Activated naive CD4-positive, alpha-beta T cell treated with anti-CD3 and anti-CD28 coated beads, Interleukin-2, amount 10 ng/mL, durations not matched to agents 5 hours and 36 hours (primary cell): ENCODE measurements around the gene SLC7A4. TPM values are rescaled to one million over a fixed set of nuclear protein-coding genes. Genes with fewer than 3 reads are reported as not detected.

Experiments
- microRNA-seq: library from miRNA; unstranded; fragments of <30 nt; microRNA quantifications from one replicate; pipeline ENCODE4 v1.2.0, GENCODE V29; 2022; ENCODE audit warnings: borderline microRNAs expressed, borderline replicate concordance
- total RNA-seq, 2 experiments: library from RNA; stranded (reverse); gene quantifications; one replicate each; pipeline ENCODE4 v1.2.3, GENCODE V29; 2021

The SLC7A4 gene
- not detected for total RNA-seq

DNA sequence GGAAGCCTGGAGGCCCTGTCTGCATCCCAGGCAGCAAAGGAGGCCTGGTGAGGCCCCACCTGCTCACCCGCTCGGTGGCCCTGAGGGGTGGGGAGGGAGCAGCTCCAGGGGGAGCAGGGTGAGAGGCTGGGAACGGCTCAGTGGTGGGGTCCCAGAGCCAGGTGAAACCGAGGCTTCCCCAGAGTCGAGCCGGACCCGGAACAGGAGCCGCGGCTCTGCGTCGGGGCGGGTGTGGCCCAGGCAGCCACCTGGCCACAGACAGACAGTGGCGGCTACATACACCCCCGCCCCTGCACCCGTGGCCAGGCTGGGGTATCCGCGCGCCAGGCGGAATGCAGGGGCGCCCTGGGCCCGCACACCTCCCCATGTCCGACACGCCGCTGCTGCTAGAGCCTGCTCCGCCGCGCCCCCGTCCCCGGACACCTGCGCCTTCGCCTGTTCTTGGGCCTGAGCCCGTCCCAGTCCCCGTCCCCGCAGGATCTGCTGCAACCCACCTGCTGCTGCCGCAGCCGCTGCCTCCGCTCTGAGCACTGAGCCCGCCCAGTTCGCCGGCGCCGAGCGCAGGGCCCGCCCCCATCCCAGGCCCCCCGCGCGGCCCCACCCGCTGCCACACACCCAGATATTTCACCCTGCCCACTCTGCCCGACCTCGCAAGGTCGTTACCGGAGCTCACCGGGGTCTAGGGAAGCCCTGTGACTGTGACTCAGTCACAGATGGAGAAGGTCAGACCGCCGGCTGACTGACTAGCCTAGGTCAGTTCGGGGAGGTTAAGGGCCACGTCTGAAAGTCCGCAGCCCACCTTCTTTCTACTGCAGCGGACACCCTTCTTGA, at the start of gene SLC7A4:
SLC7A4 (minus strand) TSS at position 525 of the 831 bp plus-strand sequence. CDS start 749 bp downstream, outside the sequence.

DNA sequence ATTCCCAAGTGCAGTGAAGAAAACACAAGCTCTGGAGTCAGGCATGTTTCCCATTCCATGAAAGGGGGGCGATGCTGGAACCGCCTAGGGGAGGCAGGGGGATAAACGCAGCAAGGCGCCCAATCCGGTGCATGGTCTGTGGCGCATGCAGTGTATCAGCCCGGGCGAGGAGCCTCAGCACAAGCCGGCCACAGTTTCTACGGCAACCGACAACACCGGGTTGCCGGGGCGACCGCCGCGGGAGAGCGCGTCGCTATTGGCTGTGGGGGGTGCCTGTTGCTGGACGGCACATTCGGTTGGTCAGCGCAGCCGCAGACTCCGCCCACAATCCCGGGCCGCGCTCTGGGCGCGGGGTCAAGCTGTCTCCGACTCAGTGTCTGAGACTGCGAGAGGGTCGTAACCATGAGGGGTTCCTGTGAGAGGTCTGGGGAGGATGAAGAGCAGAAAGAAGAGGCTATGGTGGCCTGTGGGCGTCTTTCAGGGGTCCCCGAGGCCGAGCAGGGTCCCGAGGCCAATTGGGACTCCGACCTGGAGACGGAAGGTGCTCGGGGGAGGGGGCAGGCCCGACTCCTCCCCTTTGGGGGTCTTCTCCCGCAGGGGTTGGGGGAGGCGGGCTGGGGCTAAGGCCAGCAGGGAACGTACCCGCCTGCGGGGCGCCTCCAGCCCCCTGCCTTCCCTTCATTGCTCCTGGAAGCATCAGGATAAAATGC, 13.4 kb upstream of the SLC7A4 start, which contains the start of gene LRRC74B:
LRRC74B (plus strand) TSS at position 362 of the 710 bp plus-strand sequence; CDS start at position 403, 41 bp downstream.

DNA sequence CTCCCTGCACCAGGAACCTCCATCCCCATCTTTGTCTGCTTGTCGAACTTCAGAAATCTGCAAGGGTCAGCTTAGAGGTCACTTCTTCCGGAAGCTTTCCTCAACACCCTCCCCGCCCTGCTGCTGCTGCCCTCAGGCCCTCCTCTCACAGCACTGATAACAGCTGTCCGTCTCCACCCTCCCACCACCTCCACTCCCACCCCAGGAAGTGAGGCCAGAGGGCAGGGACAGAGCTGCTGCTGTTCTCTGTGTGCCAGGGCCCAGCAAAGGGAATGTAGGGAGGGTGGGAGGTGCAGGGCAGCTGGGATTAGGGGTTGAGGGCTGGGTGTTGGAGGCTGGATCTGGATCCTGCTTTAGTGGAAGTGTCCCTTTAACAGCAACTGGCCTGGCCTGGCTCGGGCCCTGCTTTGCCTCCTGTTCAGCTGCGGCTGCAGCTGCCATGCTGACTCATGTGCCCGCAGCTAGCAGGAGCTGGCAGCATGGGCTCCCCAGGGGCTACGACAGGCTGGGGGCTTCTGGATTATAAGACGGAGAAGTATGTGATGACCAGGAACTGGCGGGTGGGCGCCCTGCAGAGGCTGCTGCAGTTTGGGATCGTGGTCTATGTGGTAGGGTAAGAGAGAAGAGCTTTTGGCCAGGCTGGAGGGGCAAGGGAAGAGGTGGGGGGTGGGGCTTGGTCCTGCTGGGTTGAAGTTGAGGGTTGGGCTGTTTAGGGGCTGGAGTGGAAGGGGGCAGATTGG, 17.5 kb downstream of the SLC7A4 start, which contains the start of gene P2RX6:
P2RX6 (plus strand) TSS at position 440 of the 740 bp plus-strand sequence; CDS start at position 450, 10 bp downstream.

DNA sequence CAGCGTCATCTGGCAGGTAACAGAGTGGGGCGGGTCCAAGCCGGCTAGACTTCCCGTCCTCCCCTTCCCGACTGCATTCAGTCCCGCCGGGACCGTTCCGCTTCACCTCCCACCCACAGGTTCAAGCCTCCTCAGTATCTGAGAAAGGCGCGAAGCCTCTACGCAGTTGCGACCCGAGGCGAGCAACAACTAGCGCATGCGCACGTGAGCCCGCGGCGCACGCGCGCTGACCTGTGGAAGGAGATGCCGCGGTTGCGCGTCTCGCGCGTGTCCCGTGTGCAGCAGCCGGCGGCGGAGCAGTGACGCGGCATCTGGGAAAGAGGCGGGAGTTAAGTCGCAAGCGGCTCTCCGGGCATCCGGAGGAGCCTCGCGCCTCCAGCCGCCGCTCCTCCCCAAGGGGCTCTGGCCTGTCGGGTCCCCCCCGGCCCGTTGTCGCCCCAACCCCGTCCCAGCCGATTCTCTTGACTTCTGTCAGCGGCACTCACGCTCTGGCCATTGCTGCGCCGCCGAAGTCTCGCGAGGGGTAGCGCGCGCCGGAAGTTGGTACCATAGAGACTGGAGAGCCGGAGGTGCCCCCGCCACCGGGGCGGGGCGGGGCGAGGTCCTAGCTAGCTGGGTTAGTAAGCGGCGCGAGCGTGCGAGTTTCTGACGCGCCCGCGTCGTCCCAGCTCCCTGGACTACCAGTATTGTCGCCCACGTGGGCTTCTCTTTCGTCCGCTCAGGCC, 30.6 kb downstream of the SLC7A4 start, which contains the start of gene THAP7:
THAP7 (minus strand) TSS at position 518 of the 725 bp plus-strand sequence; CDS start at position 311, 207 bp downstream.

DNA sequence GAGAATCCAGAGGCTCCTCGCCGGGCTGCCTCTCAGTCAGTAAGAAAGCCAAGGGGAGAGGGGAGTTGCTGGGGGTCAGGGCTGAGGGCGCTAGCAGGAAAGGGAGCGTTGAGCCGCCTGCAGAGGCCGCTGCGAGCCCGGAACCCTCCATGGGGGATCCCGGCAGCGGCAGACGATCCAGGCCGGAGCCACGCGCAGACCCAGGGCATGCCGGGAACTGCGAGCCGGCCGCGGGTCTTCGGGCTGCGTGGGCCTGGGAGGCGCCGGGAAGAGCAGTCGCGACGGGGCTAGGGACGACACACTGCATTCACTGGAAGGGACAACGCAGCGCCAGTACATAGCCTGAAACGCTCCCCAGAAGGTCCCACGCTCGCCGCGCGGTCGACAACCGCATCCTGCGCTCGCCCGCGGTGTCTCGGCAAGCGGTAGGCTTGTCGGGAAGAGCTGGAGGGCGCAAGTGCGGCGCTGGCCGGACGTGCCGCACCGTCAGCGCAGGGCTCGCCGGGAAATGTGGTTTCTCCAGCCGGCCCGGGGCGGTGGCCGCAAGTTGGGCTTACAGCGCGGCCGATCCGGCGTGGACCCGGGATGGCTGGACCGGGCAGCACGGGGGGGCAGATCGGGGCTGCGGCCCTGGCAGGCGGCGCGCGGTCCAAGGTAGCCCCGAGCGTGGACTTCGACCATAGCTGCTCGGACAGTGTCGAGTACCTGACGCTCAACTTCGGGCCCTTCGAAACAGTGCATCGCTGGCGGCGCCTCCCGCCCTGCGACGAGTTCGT, 50.4 kb downstream of the SLC7A4 start, which contains the start of gene LZTR1:
LZTR1 (plus strand) TSS at position 511 of the 776 bp plus-strand sequence; CDS start at position 586, 75 bp downstream.

Small RNAs within 50 kb of the gene (microRNA-seq; reads per million reads assigned to microRNA genes)
- not detected for gene MIR649

Other genes starting within 250 kb of the SLC7A4 start
- gene PI4KA, start 173.8 kb downstream of the SLC7A4 start, total RNA-seq, result 100 to 1,000 TPM; 114 to 119 TPM
- 10 to 100 TPM; 30.9 to 32.2 TPM for gene SNAP29, start 173.6 kb downstream of the SLC7A4 start, total RNA-seq
- gene CRKL, start 115.2 kb downstream of the SLC7A4 start, total RNA-seq, result 10 to 100 TPM; 73.0 to 76.3 TPM
- gene AIFM3, start 65.3 kb downstream of the SLC7A4 start, total RNA-seq, result not detected
- gene LZTR1, start 50.3 kb downstream of the SLC7A4 start, total RNA-seq, result 10 to 100 TPM; 67.8 to 69.7 TPM
- gene THAP7, start 30.4 kb downstream of the SLC7A4 start, total RNA-seq, result 10 to 100 TPM; 24.5 to 26.1 TPM
- gene P2RX6, start 17.4 kb downstream of the SLC7A4 start, total RNA-seq, result under 1 TPM; 0.48 to 0.67 TPM
- gene LRRC74B, start 13.4 kb upstream of the SLC7A4 start, total RNA-seq, result not detected